SU-DHL-6 (cell line): ENCODE results near the gene JADE2.

Source experiments
- H2AFZ ChIP-seq: fragments of 200-600 bp; sonication (generic); 2 replicates; pipeline ENCODE4 v1.6.1; 2014; ENCODE audit warnings: low read depth, mild to moderate bottlenecking, moderate library complexity, mixed read lengths, antibody characterized with exemption, low read length; ENCODE audit not compliant: severe bottlenecking
- H3F3A ChIP-seq: fragments of 200-600 bp; shearing (Covaris generic); 2 replicates; pipeline ENCODE4 v1.6.0; 2016; ENCODE audit warnings: antibody characterized with exemption, mild to moderate bottlenecking; ENCODE audit not compliant: insufficient read depth
- H3K27ac ChIP-seq: fragments of 200-600 bp; sonication (generic); 2 replicates; pipeline ENCODE4 v1.5.1; 2016; ENCODE audit warnings: low read depth, mild to moderate bottlenecking, low read length, moderate library complexity, mixed read lengths
- H3K27me3 ChIP-seq: fragments of 200-600 bp; sonication (generic), shearing (Covaris generic); 2 replicates; pipeline ENCODE4 v1.6.0; 2014; ENCODE audit warnings: mild to moderate bottlenecking, low read length
- H3K36me3 ChIP-seq: fragments of 200-600 bp; sonication (generic); 2 replicates; pipeline ENCODE4 v1.6.1; 2014; ENCODE audit warnings: mild to moderate bottlenecking, low read length, mixed read lengths
- H3K4me2 ChIP-seq: fragments of 300-600, 200-600 bp; shearing (Covaris generic), sonication (generic); 2 replicates; pipeline ENCODE4 v1.6.0; 2014; ENCODE audit warnings: low read length, low read depth, mild to moderate bottlenecking; ENCODE audit not compliant: poor library complexity, severe bottlenecking
- H3K4me3 ChIP-seq: fragments of 200-600 bp; sonication (generic); 2 replicates; pipeline ENCODE4 v1.5.1; 2014; ENCODE audit warnings: antibody characterized with exemption, low read length, mild to moderate bottlenecking, mixed read lengths; ENCODE audit not compliant: insufficient read depth, poor library complexity, severe bottlenecking
- H3K79me2 ChIP-seq: fragments of 200-600 bp; sonication (generic); 2 replicates; pipeline ENCODE4 v1.6.1; 2014; ENCODE audit warnings: mild to moderate bottlenecking, low read length, moderate library complexity; ENCODE audit not compliant: insufficient read depth
- H3K9ac ChIP-seq: fragments of 200-600 bp; sonication (generic); 2 replicates; pipeline ENCODE4 v1.7.0; 2014; ENCODE audit warnings: mild to moderate bottlenecking, low read length
- H3K9me2 ChIP-seq: fragments of 200-600 bp; sonication (generic); replicated peaks from 2 replicates; pipeline ENCODE4 v1.6.1; 2014; ENCODE audit warnings: low read length; ENCODE audit not compliant: insufficient read depth
- H3K9me3 ChIP-seq: fragments of 200-600 bp; sonication (generic); 2 replicates; pipeline ENCODE4 v1.6.1; 2014; ENCODE audit warnings: low read length, mixed read lengths; ENCODE audit not compliant: insufficient read depth
- H4K20me1 ChIP-seq: fragments of 200-600 bp; sonication (generic); 2 replicates; pipeline ENCODE4 v1.6.1; 2014; ENCODE audit warnings: low read depth, mild to moderate bottlenecking, antibody characterized with exemption, low read length, moderate library complexity, mixed read lengths
- EZH2phosphoT487 ChIP-seq: fragments of 200-600 bp; sonication (generic), shearing (Covaris generic); conservative IDR thresholded peaks from 2 replicates; pipeline ENCODE4 v1.6.1; 2018; ENCODE audit warnings: mild to moderate bottlenecking, antibody characterized with exemption, low read length, moderate library complexity, mixed read lengths
- TF ChIP-seq, protein P1 (sequence below): fragments of 200-600 bp; sonication (generic); IDR thresholded peaks from one replicate; pipeline ENCODE4 v1.5.1; 2017; ENCODE audit warnings: antibody characterized with exemption, mild to moderate bottlenecking, low read length, moderate library complexity; ENCODE audit not compliant: insufficient read depth, poor library complexity, severe bottlenecking

JADE2 gene

DNA sequence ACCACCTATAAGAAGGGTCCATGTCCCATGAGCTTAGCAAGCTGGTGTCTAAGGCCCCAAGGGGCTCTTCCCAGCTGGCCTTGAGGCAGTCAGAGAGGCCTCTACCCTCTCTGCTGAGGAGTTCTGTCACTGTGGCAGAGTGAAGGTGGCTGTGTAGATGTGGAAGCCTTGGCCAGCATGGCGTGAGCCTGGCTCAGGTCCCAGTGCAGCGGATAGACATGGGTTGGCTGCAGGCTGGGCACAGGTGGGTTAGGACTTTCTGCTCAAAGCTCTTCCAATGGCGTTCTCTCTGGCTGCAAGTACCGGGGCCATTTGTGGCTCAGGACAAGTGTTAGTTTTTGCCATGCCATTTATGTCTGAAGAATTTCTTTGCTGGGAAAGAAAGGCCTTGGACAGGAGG lies 47.3 kb downstream of the JADE2 start:
- Histone ChIP-seq H3K9me2 (no peaks in the 10 kb centered on the region), H3K4me2 (no peak overlapping the region), H3F3A (no peaks in the 10 kb centered on the region), H3K9ac (no peak overlapping the region), H3K79me2 (no peaks in the 10 kb centered on the region), H3K9me3 (no peaks in the 10 kb centered on the region), H3K27ac (no peak overlapping the region), H4K20me1 (no peaks in the 10 kb centered on the region), H2AFZ (no peak overlapping the region), H3K27me3 (no peaks in the 10 kb centered on the region), H3K36me3 (no peaks in the 10 kb centered on the region), H3K4me3 (no peak overlapping the region)
- TF ChIP-seq, protein P1, sequence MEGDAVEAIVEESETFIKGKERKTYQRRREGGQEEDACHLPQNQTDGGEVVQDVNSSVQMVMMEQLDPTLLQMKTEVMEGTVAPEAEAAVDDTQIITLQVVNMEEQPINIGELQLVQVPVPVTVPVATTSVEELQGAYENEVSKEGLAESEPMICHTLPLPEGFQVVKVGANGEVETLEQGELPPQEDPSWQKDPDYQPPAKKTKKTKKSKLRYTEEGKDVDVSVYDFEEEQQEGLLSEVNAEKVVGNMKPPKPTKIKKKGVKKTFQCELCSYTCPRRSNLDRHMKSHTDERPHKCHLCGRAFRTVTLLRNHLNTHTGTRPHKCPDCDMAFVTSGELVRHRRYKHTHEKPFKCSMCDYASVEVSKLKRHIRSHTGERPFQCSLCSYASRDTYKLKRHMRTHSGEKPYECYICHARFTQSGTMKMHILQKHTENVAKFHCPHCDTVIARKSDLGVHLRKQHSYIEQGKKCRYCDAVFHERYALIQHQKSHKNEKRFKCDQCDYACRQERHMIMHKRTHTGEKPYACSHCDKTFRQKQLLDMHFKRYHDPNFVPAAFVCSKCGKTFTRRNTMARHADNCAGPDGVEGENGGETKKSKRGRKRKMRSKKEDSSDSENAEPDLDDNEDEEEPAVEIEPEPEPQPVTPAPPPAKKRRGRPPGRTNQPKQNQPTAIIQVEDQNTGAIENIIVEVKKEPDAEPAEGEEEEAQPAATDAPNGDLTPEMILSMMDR = no peak
- TF ChIP-seq EZH2phosphoT487 = no peak

DNA sequence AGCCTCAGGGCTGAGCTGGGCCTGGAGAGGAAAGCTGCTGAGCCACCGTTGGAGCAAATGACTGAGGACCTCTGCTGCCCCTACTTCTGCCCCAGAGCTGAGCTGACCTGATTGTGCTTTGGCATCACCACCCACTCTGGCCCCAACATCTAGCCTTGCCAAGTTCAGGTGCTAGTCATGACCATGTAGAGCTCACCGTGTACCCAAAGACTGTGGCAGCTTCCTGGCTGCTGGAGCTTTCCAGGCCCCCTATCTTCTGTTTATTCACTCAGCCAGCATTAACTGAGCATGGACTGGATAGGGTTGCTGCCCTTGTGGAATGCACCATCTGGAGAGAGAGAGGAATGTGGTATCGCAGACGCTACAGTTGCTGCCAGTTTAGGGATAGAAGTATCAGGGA lies 49.1 kb downstream of the JADE2 start:
- no peaks in the 10 kb centered on the region for H3F3A ChIP-seq
- H3K27ac ChIP-seq = no peak overlapping the region
- no peaks in the 10 kb centered on the region for H3K36me3 ChIP-seq
- H2AFZ ChIP-seq = no peak overlapping the region
- H3K9ac ChIP-seq = no peak overlapping the region
- no peaks in the 10 kb centered on the region for H4K20me1 ChIP-seq
- H3K9me3 ChIP-seq = no peaks in the 10 kb centered on the region
- no peaks in the 10 kb centered on the region for H3K79me2 ChIP-seq
- TF ChIP-seq, protein P1 = no peak
- TF ChIP-seq EZH2phosphoT487 = no peak
- H3K9me2 ChIP-seq = no peaks in the 10 kb centered on the region
- no peak overlapping the region for H3K4me2 ChIP-seq
- no peak overlapping the region for H3K4me3 ChIP-seq
- no peaks in the 10 kb centered on the region for H3K27me3 ChIP-seq

DNA sequence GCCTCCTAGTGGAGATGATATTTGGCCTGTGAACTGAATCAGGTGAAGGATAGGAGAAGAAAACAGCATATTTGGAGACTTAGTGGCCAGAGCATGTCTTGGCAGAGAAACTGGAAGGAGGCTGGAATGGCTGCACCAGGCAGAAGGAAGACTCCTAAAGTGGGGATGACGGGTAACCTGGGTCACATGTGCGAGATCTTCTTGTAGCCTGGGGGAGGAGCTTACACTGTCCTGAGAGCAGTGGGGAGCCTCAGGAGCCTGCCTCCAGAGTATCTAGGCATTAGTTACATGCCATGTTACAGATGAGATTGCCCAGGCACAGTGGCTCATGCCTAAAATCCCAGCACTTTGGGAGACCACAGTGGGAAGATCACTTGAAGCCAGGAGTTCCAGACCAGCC lies 49.8 kb downstream of the JADE2 start:
- Histone ChIP-seq H3K9me2 (no peaks in the 10 kb centered on the region), H2AFZ (no peak overlapping the region), H4K20me1 (no peaks in the 10 kb centered on the region), H3K27ac (no peak overlapping the region), H3K9ac (no peak overlapping the region), H3K79me2 (no peaks in the 10 kb centered on the region), H3K4me3 (no peak overlapping the region), H3K9me3 (no peaks in the 10 kb centered on the region), H3K4me2 (no peak overlapping the region), H3K36me3 (no peaks in the 10 kb centered on the region), H3F3A (no peaks in the 10 kb centered on the region), H3K27me3 (no peaks in the 10 kb centered on the region)
- no peak for TF ChIP-seq EZH2phosphoT487
- TF ChIP-seq, protein P1 = no peak
